Muscle layer of duodenum (tissue), 2 donors: ENCODE data around the gene FAM229B.

Experiments
- H3K27ac ChIP-seq: one replicate; pipeline ENCODE4 v1.7.0; 2013; ENCODE audit warnings: mild to moderate bottlenecking, low read length
- H3K27me3 ChIP-seq: one replicate; pipeline ENCODE4 v1.7.0; 2013; ENCODE audit warnings: low read depth, mild to moderate bottlenecking, control low read depth, low read length
- H3K36me3 ChIP-seq, 2 donors: one replicate each; pipeline ENCODE4 v1.7.0; 2013; ENCODE audit warnings: low read length in 2 of 2, control low read depth in 1 of 2, mild to moderate bottlenecking in 1 of 2; ENCODE audit not compliant: insufficient read depth in 2 of 2, control insufficient read depth in 1 of 2
- H3K4me1 ChIP-seq, 2 donors: one replicate each; pipeline ENCODE4 v1.7.0; 2013; ENCODE audit warnings: low read length in 2 of 2, mild to moderate bottlenecking in 2 of 2, control low read depth in 1 of 2, moderate library complexity in 1 of 2; ENCODE audit not compliant: insufficient read depth in 2 of 2, control insufficient read depth in 1 of 2
- H3K4me3 ChIP-seq, 2 donors: one replicate each; pipeline ENCODE4 v1.7.0; 2013; ENCODE audit warnings: low read length in 2 of 2, low read depth in 1 of 2, mild to moderate bottlenecking in 1 of 2
- H3K9me3 ChIP-seq, 2 donors: one replicate each; pipeline ENCODE4 v1.7.0; 2013; ENCODE audit warnings: low read length in 2 of 2, control low read depth in 1 of 2, mild to moderate bottlenecking in 1 of 2; ENCODE audit not compliant: control insufficient read depth in 1 of 2
- donor health status: healthy.

FAM229B gene, protein sequence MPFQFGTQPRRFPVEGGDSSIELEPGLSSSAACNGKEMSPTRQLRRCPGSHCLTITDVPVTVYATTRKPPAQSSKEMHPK

DNA sequence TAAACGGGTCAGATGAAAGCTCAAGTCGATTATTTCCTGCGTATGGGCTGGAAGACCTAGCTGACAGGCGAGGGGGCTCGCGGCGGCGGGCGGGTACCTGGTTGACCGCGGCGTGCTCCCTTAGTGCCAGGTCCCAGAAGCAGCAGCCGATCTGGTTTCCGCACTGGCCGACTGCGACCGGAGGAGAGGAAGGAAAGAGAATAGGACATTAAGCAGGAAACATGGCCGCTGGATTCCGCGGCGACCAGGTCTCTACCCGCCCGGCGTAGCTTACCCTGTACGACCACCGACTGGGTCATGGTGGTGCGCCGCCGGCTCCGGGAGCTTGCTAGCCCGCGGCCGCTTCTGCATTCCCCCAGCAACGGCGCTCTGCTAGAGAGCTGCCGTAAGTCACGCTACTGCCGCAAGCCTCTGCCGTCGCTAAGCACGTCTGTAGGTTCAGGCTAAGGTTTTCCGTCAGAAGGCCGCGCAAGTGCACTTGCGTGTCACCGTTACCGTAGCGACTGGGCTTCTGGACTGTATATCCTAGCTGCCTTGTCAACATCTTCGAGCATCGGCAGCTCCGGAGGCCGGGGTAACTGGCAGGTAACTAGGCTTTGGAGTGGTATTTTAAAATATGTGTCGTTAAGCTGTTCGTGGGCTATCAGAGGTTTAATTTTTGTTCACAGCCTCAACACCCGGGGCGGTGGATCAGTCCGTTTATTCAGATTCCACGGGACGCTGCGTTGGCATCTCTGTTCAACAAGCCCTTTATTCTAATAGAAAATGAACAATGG is at the start of gene FAM229B, which contains the start of gene TUBE1:
FAM229B (plus strand) TSS at position 456 of the 776 bp plus-strand sequence. CDS start 11,693 bp downstream, outside the sequence.
TUBE1 (minus strand) TSS at position 347 of the 776 bp plus-strand sequence; CDS start at position 299, 48 bp downstream.
- Histone ChIP-seq H3K4me1 (peaks cover 5 to 14% of the 10 kb centered on the region in 2 donors), H3K27me3 (no peaks in the 10 kb centered on the region), H3K9me3 (no peaks in the 10 kb centered on the region), H3K4me3 (peak within 1 kb of the TSS; percentile 86 to 96), H3K27ac (peak within 1 kb of the TSS; percentile 89), H3K36me3 (peaks cover 0 to 10% of the 10 kb centered on the region in 2 donors)

DNA sequence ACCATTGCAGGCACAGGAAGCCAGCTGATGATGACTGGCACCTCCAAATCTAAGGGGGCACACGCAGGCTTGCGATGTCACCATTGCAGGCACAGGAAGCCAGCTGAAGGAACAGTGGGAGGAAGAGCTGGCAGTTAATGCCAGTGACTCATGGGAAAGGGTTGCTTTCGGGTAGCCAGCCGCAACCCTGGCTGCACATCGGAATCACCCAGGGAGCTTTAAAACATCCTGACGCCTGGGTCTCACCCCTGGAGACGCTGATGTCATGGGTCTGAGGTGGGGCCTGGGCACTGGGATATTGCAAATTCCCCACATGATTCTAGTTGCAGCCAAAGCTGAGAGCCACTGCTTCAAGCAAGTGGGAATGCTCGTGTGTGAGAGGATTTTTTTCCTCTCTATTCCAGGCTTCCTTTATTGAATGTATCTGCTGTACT is 49.6 kb upstream of the FAM229B start:
- Histone ChIP-seq H3K27me3 (no peaks in the 10 kb centered on the region), H3K4me3 (no peak overlapping the region), H3K4me1 (peaks cover 0 to 14% of the 10 kb centered on the region in 2 donors), H3K27ac (peak overlapping the region; percentile 53), H3K36me3 (no peaks in the 10 kb centered on the region), H3K9me3 (no peaks in the 10 kb centered on the region)

DNA sequence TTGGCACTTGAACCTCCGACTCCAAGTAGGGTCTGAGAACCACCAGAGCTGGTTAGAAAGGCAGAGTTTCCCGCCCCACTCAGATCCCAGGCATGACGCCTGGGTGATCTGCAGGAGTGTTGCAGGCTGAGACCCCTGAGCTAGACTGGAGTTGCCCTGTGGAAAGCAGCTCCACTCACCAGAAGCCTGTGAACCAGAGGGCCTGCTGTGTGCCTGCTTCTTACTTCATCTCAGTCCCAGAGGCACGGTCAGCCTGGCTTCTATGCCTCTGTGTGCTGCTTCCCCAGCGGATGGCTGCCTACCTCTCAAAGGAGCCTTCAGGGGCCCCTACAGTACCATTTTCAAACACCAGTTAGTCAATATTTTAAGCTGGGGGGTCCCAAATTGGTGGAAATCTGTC is 49.1 kb upstream of the FAM229B start:
- H3K4me3 ChIP-seq = no peak overlapping the region

DNA sequence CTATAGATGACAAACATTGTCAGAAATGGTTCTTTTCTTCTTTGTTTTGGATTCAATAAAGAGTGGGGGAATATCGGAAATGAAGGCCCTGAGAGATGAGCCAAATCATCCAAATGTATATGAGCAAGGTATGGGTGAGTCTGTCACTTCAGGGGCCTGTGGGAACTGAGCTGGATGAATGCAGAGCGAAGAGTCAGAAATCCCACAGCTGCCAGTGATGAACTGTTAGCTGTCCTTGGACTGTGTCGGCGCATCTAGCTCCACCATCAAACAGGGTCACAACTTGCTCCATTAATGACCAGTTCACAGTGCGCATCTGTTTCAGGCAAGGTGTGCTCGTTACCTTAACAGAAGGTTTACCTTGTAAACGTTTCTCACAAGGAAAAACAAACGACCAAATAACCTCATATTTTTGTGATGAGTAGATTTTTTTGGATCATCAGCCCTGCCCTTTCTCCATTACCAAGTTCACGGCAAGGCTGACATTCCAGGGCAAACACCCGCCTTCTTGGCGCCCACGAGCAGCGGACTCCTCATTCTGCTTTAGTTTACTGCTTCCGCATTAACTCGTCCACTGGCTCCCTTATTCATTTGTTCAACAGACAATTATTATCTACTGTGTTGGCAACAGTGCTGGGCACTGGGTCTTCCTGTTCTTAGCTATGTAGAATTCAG is 48.5 kb upstream of the FAM229B start:
- H3K4me3 ChIP-seq = no peak overlapping the region
- H3K27me3 ChIP-seq = no peaks in the 10 kb centered on the region
- H3K27ac ChIP-seq = peak overlapping the region; percentile 53
- H3K9me3 ChIP-seq = no peaks in the 10 kb centered on the region
- H3K36me3 ChIP-seq = peaks cover 0 to 4% of the 10 kb centered on the region in 2 donors
- H3K4me1 ChIP-seq = peaks cover 0 to 18% of the 10 kb centered on the region in 2 donors

More for the DNA sequence above, 49.1 kb upstream of the FAM229B start:
- peaks cover 0 to 2% of the 10 kb centered on the region in 2 donors for H3K36me3 ChIP-seq
- H3K27me3 ChIP-seq = no peaks in the 10 kb centered on the region
- H3K4me1 ChIP-seq = peaks cover 0 to 16% of the 10 kb centered on the region in 2 donors
- peak overlapping the region; percentile 53 for H3K27ac ChIP-seq
- H3K9me3 ChIP-seq = no peaks in the 10 kb centered on the region

DNA sequence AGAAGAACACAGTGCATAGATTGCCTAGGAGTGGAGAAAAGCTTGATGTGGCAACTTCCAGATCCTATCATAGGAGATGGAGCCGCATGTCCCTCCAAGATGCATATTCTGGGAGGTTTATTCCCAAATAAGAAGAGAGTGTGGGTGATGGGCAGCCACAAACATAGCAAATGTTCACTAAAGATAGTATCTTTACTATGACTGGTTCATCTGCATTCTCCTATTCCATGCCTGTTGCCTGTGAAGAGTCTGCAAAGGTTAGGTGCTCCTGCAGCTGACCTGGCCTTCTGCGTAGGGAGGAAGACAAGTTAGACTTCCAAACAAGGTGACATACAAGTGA is 48.0 kb upstream of the FAM229B start:
- Histone ChIP-seq H3K4me1 (peaks cover 0 to 24% of the 10 kb centered on the region in 2 donors), H3K27ac (no peak overlapping the region), H3K4me3 (no peak overlapping the region), H3K27me3 (no peaks in the 10 kb centered on the region), H3K36me3 (peaks cover 0 to 4% of the 10 kb centered on the region in 2 donors), H3K9me3 (no peaks in the 10 kb centered on the region)

DNA sequence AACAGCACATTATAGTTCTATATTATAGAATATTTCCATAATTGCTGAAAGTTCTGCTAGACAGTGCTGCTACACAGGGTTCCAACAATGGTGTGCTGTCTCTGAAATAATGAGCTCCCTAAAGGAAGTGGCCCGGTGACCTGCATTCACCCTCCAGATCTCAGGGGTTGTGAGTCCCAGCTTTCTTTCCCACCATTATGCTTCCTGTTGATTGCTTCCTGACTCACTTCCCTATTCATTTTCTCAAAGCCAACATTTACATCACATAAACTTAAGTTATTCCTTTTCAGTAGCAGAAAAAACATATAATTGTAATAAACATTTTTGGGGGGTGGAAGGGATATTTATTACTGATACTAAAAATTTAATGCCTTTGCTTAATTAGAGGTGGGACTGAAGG is 46.4 kb upstream of the FAM229B start:
- no peak overlapping the region for H3K27ac ChIP-seq
- no peaks in the 10 kb centered on the region for H3K9me3 ChIP-seq
- H3K4me1 ChIP-seq = peaks cover 0 to 36% of the 10 kb centered on the region in 2 donors

DNA sequence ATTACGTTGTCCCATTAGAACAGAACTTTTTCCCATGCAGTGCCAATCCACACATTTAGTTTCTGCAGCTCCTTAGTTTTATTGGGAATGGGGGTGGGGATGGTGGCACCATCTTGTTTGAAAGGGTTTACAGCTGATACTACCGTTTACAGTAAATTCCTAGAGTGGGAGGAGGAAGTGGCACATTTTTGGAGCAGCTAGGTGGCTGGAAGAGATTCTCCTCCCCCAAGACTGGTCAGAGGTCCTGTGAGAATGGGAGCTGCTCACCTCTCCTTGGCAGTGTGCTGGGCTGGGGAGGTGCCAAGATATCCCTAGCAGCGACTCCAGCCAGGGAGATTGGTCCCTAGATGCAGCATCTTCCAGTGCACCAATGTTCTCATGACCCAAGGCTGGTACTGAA is 45.9 kb upstream of the FAM229B start:
- Histone ChIP-seq H3K4me3 (no peak overlapping the region), H3K4me1 (peaks cover 0 to 36% of the 10 kb centered on the region in 2 donors), H3K27me3 (no peaks in the 10 kb centered on the region), H3K9me3 (no peaks in the 10 kb centered on the region), H3K27ac (no peak overlapping the region), H3K36me3 (peaks cover 0 to 4% of the 10 kb centered on the region in 2 donors)

More for the DNA sequence above, 46.4 kb upstream of the FAM229B start:
- H3K4me3 ChIP-seq = no peak overlapping the region
- H3K27me3 ChIP-seq = no peaks in the 10 kb centered on the region
- peaks cover 0 to 4% of the 10 kb centered on the region in 2 donors for H3K36me3 ChIP-seq

DNA sequence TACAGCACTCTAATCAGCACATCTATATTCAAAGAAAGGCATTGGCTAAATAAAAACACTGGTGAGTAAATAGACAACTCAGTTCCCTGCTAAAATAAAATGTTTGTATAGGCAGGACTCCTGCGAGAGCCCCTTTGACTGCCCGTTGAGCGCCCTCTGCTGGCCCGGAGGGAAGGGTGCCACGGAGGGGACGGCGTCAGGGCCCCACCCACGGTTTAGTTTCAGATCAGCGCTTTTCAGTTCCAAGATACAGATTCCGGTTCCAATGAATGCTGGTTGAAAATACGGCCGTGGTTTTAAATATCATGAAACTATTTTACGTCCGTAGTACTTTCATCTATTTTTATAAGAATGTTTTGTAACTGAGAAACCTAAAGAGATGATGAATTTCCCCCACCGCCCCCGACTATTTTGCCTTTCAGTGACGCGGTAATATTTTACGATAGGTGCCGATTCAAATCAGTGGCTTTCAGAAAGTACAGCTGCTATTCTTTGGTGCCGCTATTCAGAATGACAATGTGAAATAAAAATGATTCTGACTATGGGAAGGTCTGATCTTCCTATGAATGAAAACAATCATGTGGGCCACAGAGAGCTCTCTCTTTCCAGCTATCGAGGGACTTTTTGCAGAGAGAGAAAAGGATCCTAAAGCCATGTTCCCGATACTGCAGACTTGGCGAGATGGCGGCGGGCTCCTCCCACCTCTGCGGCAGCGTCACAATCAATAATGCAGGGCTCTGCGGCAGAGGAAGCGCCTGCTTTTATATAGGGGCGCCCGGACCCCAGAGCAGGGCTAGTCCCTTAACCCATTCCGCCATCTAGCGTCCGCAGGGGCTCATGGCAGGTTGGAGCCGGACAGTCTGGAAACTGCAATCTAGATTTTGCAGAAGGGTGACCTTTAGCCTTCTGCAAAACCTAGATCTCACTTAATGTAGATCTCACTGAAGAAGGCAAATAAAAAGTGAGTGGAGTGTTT is 44.1 kb upstream of the FAM229B start:
- Histone ChIP-seq H3K27ac (peak overlapping the region; percentile 97), H3K27me3 (no peaks in the 10 kb centered on the region), H3K36me3 (peaks cover 0 to 4% of the 10 kb centered on the region in 2 donors), H3K4me1 (peaks cover 0 to 27% of the 10 kb centered on the region in 2 donors), H3K4me3 (peak overlapping the region; percentile 67 to 94), H3K9me3 (no peaks in the 10 kb centered on the region)

DNA sequence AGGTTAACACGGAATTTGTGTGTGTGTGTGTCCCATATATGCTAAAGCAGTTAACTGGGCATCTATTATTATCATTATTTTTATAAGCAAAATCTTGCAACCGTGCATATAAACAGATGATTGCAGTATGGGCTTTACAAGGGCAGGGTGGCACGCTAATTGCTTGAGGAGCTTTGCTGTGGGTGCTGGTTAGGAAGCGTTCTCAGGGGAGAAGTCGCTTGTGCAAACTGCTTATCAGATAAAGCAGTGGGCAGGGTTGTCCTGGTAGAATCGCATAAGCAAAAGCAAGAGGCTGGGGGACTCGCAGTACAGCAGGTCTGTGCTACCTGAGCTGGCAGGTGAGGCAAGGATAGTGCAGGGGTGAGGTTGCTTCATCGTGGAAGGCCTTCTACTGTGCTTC is 43.2 kb upstream of the FAM229B start:
- Histone ChIP-seq H3K4me3 (no peak overlapping the region), H3K9me3 (no peaks in the 10 kb centered on the region), H3K27ac (no peak overlapping the region), H3K4me1 (peaks cover 0 to 24% of the 10 kb centered on the region in 2 donors), H3K36me3 (peaks cover 0 to 4% of the 10 kb centered on the region in 2 donors), H3K27me3 (no peaks in the 10 kb centered on the region)

DNA sequence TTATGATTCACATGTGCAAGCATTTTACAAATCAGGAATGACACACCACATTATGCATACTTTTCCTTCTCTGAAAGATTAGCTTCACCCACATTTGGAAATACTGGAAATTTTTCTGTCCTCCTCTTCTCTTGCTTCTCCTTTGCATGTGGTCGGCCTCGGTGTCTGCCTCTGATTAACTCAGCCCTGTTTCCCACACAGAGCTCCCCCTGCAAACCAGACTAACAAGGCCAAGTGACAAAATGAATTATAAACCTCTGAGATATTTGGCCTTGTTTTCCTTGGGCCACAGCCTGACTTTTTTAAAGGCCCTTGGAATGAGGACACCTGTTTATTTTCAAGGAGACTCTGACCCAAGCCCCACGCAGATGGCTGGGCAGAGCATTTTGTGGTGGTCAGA is 42.5 kb upstream of the FAM229B start:
- H3K27ac ChIP-seq = no peak overlapping the region
- no peaks in the 10 kb centered on the region for H3K27me3 ChIP-seq
- no peaks in the 10 kb centered on the region for H3K9me3 ChIP-seq
- no peak overlapping the region for H3K4me3 ChIP-seq
- H3K4me1 ChIP-seq = peaks cover 0 to 24% of the 10 kb centered on the region in 2 donors
- H3K36me3 ChIP-seq = peaks cover 0 to 4% of the 10 kb centered on the region in 2 donors
